CD4-positive, alpha-beta T cell treated with Interferon alpha-2 for 1 hour (primary cell): ENCODE measurements around the gene KLHDC1.
"Not testable (repeated sequence)": the region's sequence is repeated elsewhere in the genome, so short reads cannot be mapped to it uniquely, and the experiment has no call there.

Experiments used
- DNase-seq, 2 donors: peaks; one replicate each; pipeline ENCODE4 v3.0.0-alpha.2; 2020 to 2022

The KLHDC1 gene

GRCh38 chr14:49727171-49727570 is 34.3 kb downstream of the KLHDC1 start:
- no peak for DNase-seq

- DNase-seq = no peak
Measured at GRCh38 chr14:49732896-49733295, 40.0 kb downstream of the KLHDC1 start.

GRCh38 chr14:49733836-49734235 is 40.9 kb downstream of the KLHDC1 start:
- DNase-seq = no peak

DNA sequence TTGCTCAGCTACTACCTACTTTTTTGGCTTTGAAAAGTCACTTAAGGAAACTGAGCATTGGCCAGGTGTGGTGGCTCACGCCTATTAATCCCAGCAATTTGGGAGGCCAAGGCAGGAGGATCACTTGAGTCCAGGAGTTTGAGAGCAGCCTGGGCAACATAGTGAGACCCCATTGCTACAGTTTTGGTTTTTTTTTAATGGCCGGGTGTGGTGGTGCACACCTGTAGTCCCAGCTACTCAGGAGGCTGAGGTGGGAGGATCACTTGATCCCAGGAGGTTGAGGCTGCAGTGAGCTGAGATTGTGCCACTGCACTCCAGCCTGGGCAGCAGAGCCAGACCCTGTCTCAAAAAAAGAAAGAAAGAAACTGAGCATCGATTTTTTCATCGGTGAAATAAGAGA is 42.7 kb downstream of the KLHDC1 start:
- DNase-seq = not testable (repeated sequence)

DNA sequence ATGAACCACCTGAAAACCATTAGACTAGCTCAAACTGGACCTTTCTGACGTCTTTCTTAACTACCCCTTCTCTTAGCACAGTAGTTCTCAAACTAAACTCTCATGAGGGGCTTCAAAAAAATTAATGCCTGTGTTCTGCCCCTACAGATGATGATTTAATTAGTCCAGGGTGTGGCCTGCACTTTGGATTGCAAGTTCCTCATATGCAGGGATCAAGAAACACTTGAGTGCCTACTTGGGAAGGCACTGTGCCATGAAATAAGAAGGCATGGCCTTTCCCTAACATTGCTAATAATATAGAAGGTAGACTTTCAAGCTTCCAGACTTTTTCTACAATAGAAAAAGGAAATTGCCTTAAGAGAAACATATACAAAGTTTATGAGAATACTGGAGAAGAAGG is 52.3 kb downstream of the KLHDC1 start:
- no peak for DNase-seq

DNA sequence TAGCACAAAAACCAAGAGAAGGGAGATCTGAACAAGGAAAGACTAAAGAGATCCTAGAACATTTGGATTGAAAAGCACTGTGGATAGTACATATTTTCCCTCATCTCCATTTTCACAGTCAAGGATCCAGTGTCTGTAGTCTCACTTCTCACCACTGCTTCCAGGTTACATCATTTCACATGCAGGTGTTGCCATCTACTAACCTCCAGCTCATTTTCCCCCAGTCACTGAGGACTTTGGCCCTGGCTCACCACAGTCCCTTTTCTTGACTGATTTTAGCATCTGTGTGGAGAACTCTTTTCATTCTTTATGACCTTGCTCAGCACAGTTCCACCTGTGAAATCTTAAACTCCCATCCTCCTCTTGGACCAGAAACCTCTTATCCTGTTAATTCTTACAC is 53.6 kb downstream of the KLHDC1 start:
- not testable (repeated sequence) for DNase-seq

GRCh38 chr14:49754570-49755097 is 61.7 kb downstream of the KLHDC1 start:
- no peak for DNase-seq

GRCh38 chr14:49755378-49755777 is 62.5 kb downstream of the KLHDC1 start:
- DNase-seq = no peak

DNA sequence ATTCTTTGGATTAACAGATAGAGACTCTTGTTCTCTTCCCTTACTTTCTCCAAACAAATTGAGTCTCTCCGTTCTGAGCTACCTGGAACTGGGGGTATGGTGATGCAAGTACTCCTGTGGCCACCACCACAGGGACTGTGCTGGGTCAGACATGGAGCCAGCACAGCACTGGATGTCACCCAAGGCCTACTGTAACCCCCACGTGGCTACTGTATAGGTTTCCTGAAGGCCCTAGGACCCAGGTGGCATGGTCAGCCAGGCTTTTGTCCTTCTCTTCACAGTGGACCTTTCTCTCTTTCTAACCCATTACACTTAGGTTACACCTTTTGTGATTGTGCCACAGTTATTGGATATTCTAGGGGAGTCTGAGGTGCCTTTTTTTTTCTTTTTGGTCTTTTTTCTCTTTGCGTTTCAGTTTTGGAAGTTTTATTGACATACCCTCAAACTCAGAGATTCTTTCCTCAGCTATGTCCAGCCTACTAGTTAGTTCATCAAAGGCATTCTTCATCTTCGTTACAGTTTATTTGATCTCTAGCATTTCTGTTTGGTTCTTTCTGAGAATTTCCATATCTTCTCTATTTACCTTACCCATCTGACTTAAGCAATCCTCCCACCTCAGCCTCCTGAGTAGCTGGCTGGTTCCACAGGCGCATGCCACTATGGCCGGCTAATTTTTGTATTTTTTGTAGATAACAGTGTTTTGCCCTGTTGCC is 69.1 kb downstream of the KLHDC1 start:
- DNase-seq = no peak

DNA sequence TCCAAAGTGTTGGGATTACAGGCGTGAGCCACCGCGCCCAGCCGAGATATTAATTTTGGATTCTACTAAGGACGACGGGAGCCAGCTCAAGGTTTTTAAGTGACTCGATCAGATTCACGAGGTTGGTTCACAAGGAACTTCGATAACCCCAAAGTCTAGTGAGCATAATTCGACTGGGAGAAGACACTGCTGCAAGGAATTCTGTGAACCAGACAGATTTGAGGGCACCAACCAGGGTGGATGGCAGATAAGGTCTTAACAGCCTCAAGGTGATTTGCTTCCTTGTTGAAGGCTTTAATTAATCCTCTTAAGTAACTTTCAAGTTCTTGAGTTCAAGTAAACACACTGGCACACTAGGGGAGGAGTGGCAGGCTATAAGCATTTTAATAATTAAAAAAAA is 73.9 kb downstream of the KLHDC1 start:
- no peak for DNase-seq

GRCh38 chr14:49767270-49767570 is 74.3 kb downstream of the KLHDC1 start:
- DNase-seq = no peak

GRCh38 chr14:49767571-49768300 is 74.8 kb downstream of the KLHDC1 start, which contains the start of gene KLHDC2:
TSS of gene KLHDC2 (plus strand) at chr14:49768153. CDS start at chr14:49768469, 316 bp downstream.
- peak; percentile 87 to 91 for DNase-seq

DNA sequence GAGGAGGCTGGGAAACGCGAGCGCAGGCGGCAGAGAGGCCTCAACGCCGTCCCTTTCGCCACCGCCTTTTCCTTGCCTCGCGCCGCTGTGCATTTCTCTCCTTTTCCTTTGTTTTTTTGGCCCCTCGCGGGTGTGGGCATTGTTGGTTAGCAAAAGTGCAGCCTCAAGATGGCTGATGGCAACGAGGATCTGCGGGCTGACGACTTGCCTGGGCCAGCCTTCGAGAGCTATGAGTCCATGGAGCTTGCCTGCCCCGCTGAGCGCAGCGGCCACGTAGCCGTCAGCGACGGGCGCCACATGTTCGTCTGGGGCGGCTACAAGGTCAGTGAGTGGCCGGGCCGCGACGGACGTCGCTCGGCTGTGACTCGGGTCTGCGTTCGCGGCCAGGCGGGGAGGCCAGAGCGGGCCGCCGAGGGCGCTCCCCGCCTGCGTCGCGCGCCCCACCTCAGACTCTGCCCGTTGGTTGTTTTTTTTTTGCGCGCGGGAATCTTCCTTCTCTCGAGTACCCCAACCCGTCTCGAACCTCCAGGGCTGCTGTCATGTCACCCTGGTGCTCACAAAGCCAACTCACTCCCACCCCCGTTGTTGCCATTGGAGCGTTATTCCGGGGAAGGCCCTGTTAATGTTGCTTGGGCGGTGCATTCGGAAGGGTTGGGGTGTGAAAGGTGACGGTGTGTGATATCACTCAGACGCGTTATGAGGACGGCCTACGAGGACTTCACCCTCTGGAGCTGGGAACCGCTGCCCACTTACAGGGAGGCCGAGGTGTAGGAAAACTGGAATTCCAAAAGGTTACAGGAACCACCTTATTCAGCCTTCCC is 75.6 kb downstream of the KLHDC1 start:
- peak; percentile 58 to 80 for DNase-seq

DNA sequence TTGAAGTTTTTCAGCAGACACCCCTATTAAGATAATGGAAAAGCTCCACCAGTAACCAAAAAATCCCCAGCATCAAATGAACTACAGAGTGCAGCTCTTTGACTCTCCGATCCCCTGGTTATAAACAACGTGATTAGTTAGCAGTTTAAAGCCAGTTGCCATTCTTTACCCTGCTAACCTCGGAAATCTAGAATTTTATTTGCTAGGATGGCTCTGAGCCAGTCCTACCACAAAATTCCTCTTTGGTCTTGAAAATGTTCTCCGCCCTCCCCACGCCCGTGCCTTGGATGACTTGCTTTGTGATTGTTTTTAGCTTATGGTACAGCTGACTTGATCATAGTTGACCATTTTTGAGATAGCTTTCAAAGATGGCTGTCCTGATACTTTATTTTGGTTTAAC is 76.3 kb downstream of the KLHDC1 start:
- peak in 1 of 2 donors; percentile 22 for DNase-seq

GRCh38 chr14:49769581-49770211 is 76.8 kb downstream of the KLHDC1 start:
- no peak for DNase-seq

DNA sequence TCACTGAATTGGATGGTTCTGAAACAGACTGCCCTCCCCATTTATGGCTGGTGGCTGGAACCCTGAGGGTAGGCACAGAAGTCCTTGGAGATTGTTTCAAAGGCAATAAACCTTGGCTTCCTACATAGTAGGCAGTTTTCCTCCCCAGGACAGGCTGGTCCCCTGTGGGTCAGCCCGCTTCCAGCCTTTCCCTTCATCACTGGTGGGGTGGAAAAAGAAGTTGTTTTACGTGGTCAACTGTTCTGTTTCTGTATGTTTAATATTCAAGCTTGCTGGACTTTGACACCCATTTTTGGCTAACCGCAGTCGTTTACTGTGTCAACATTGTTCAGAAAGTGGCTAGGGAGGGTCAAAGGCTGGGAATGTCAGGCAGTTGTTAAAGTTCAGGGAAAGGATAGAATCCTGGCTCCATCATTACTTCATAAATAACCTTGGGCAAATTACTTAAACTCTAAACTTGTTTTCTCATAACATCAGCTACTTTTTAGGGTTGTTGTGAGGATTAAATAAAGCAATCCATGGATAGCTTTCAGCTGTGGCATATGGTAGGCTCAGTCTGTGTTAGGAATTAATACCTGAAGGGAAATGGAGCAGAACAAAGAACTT is 77.4 kb downstream of the KLHDC1 start:
- no peak for DNase-seq

DNA sequence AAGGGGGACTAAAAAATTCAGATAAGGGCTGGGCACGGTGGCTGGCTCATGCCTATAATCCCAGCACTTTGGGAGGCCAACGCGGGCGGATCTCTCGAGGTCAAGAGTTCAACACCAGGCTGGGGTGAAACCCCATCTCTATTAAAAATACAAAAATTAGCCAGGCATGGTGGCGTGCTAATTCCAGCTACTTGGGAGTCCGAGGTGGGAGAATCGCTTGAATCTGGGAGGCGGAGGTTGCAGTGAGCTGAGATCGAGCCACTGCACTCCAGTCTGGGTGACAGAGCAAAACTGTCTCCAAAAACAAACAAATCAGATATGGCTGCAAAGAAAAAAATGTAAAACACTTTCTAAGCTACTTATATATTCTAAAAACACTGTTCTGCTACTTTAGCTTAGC is 78.8 kb downstream of the KLHDC1 start:
- DNase-seq = not testable (repeated sequence)

GRCh38 chr14:49774106-49774505 is 81.2 kb downstream of the KLHDC1 start:
- no peak for DNase-seq

- no peak for DNase-seq
Measured at GRCh38 chr14:49778421-49778820, 85.5 kb downstream of the KLHDC1 start.

GRCh38 chr14:49781040-49781439 is 88.1 kb downstream of the KLHDC1 start:
- not testable (repeated sequence) for DNase-seq

GRCh38 chr14:49783394-49784014 is 90.6 kb downstream of the KLHDC1 start:
- no peak for DNase-seq

GRCh38 chr14:49786315-49786714 is 93.4 kb downstream of the KLHDC1 start:
- DNase-seq = no peak
